Nephron progenitor cell (in vitro differentiated cells): ENCODE results near the gene AIF1L.
"Not testable (repeated sequence)": the region's sequence is repeated elsewhere in the genome, so short reads cannot be mapped to it uniquely, and the experiment has no call there.

Experiments used
- DNase-seq: peaks from one replicate; pipeline ENCODE4 v3.0.0; 2021
- H3K27ac Mint-ChIP-seq: 2 replicates; pipeline ENCODE4 v1.8.0; 2021; ENCODE audit warnings: mild to moderate bottlenecking, moderate library complexity, mixed read lengths
- H3K27me3 Mint-ChIP-seq: 2 replicates; pipeline ENCODE4 v1.8.0; 2021; ENCODE audit warnings: mild to moderate bottlenecking, low read depth, mixed read lengths; ENCODE audit not compliant: poor library complexity
- H3K36me3 Mint-ChIP-seq: 2 replicates; pipeline ENCODE4 v1.8.0; 2021; ENCODE audit warnings: low read depth, mixed read lengths
- H3K4me1 Mint-ChIP-seq: 2 replicates; pipeline ENCODE4 v1.8.0; 2021; ENCODE audit warnings: mixed read lengths
- H3K4me3 Mint-ChIP-seq: 2 replicates; pipeline ENCODE4 v1.8.0; 2021; ENCODE audit warnings: mild to moderate bottlenecking, moderate library complexity, mixed read lengths
- H3K9me3 Mint-ChIP-seq: 2 replicates; pipeline ENCODE4 v1.8.0; 2021; ENCODE audit warnings: mild to moderate bottlenecking, moderate library complexity, mixed read lengths
- CTCF ChIP-seq: fragments of 200-600 bp; sonication (generic); IDR thresholded peaks from 2 replicates; pipeline ENCODE4 v1.5.0; 2021; ENCODE audit warnings: antibody characterized with exemption

Gene AIF1L

GRCh38 chr9:131112374-131113154 lies 16.2 kb downstream of the AIF1L start:
- TF ChIP-seq CTCF, result no peak
- H3K27ac Mint-ChIP-seq, result no peak overlapping the region
- H3K36me3 Mint-ChIP-seq, result peaks cover 16% of the 10 kb centered on the region
- no peaks in the 10 kb centered on the region for H3K27me3 Mint-ChIP-seq
- no peaks in the 10 kb centered on the region for H3K4me1 Mint-ChIP-seq
- no peaks in the 10 kb centered on the region for H3K9me3 Mint-ChIP-seq
- no peak overlapping the region for H3K4me3 Mint-ChIP-seq
- no peak for DNase-seq

- TF ChIP-seq CTCF, result no peak
- Mint-ChIP-seq H3K36me3 (peaks cover 20% of the 10 kb centered on the region), H3K27ac (no peak overlapping the region), H3K4me1 (no peaks in the 10 kb centered on the region), H3K4me3 (no peak overlapping the region), H3K9me3 (no peaks in the 10 kb centered on the region), H3K27me3 (no peaks in the 10 kb centered on the region)
- DNase-seq, result no peak
Observed at GRCh38 chr9:131113655-131114054, 17.3 kb downstream of the AIF1L start.

- Mint-ChIP-seq H3K36me3 (peaks cover 25% of the 10 kb centered on the region), H3K27me3 (no peaks in the 10 kb centered on the region), H3K4me3 (no peak overlapping the region), H3K27ac (peak overlapping the region; percentile 35), H3K9me3 (no peaks in the 10 kb centered on the region), H3K4me1 (no peaks in the 10 kb centered on the region)
- no peak for TF ChIP-seq CTCF
- no peak for DNase-seq
Observed at GRCh38 chr9:131114084-131114535, 17.8 kb downstream of the AIF1L start.

GRCh38 chr9:131115360-131115742 lies 19.0 kb downstream of the AIF1L start:
- DNase-seq, H3K4me3 Mint-ChIP-seq, H3K9me3 Mint-ChIP-seq, H3K27ac Mint-ChIP-seq, H3K27me3 Mint-ChIP-seq, H3K4me1 Mint-ChIP-seq: not testable (repeated sequence)
- H3K36me3 Mint-ChIP-seq, result peaks cover 31% of the 10 kb centered on the region

GRCh38 chr9:131116281-131117120 lies 20.2 kb downstream of the AIF1L start:
- no peak overlapping the region for H3K4me3 Mint-ChIP-seq
- no peak for TF ChIP-seq CTCF
- H3K9me3 Mint-ChIP-seq, result no peaks in the 10 kb centered on the region
- H3K27ac Mint-ChIP-seq, result no peak overlapping the region
- no peaks in the 10 kb centered on the region for H3K27me3 Mint-ChIP-seq
- no peaks in the 10 kb centered on the region for H3K4me1 Mint-ChIP-seq
- no peak for DNase-seq
- H3K36me3 Mint-ChIP-seq, result peaks cover 39% of the 10 kb centered on the region

GRCh38 chr9:131117121-131117761 lies 20.9 kb downstream of the AIF1L start:
- no peak for DNase-seq
- Mint-ChIP-seq H3K27ac (no peak overlapping the region), H3K36me3 (peaks cover 43% of the 10 kb centered on the region), H3K4me3 (no peak overlapping the region), H3K9me3 (no peaks in the 10 kb centered on the region), H3K4me1 (no peaks in the 10 kb centered on the region), H3K27me3 (no peaks in the 10 kb centered on the region)
- TF ChIP-seq CTCF, result no peak
